K562 treated with DMSO at 1 percent for 12 hours (cell line): ENCODE data around the gene THAP12. TPM values are rescaled to one million over a fixed set of nuclear protein-coding genes. Genes with fewer than 3 reads are reported as not detected.

Experiments used
- total RNA-seq: library from RNA; unstranded; fragments of 300-600 nt; gene quantifications from 2 replicates; pipeline ENCODE4 v1.2.3, GENCODE V29; 2022; ENCODE audit not compliant: insufficient read depth

Gene THAP12
- total RNA-seq, result 17.1 and 38.7 TPM in 2 replicates

GRCh38 chr11:76380977-76381719 is at the start of gene THAP12, which contains the start of gene GVQW3:
THAP12 (minus strand) TSS chr11:76381132; CDS start chr11:76380836, 296 bp downstream.
GVQW3 (plus strand) TSS chr11:76381323; CDS start chr11:76381829, 506 bp downstream.

Other genes with a start within 250 kb of the THAP12 start
- gene WNT11, start 174.6 kb downstream of the THAP12 start, total RNA-seq, result not detected in 2 replicates
- gene GVQW3, start 191 bp upstream of the THAP12 start, total RNA-seq, result 0.33 and 2.7 TPM in 2 replicates
- gene EMSY, start 63.9 kb upstream of the THAP12 start, total RNA-seq, result 4.9 and 17.6 TPM in 2 replicates